SKM-1 treated with dmso at 0.1 percent for 144 hours (cell line): ENCODE results near the gene CIROP.

Experiments used
- DNase-seq: peaks from one replicate; lab custom pipeline; 2025; ENCODE audit not compliant: unreplicated experiment; lab: John Stamatoyannopoulos, UW

CIROP gene

DNA sequence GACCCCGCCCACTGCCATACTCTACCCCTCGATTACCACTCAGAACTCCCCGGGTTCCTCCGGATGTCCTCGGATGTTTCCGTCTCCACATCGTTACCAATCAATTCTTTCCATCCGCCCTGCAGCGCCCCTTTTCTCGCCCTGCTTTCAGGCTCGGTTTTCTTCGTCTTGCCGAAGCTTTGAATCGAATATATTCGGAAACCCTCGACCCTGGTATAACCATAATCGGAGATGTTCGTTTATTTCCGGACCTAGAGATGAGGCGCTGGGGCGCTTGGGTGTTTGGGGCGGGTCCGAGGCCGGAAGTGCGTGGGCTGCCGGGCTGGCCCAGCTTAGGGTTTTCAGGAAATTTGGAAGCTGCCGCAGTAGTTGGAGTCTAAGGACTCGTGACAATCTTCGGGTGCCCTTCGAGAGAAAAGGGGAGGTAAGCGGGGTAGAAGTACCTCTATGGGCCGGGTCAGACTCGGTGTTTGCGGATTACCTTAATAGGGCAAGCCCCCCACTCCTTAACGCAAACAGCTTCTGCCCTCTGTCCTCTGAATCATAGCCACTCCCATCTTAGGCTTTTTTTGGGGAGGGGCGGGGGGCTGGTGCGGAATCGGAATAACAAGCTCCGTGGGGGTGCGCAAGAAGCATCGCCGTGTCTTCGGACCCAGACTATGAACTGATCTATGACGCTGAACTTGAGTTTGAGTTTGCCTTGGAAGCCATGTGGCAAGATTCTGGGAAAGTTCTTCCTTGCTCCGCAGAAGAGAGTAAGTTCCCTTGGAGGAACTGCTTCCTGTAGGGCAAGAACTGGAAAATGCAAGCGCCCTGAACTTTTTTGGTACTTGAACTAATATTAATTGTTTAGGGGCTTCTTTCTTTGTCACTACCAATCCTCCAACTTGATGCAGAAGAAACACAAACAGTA lies 9.3 kb downstream of the CIROP start, which contains the start of gene C14orf119:
Gene C14orf119 (plus strand): TSS at position 310 of the 913 bp plus-strand sequence. CDS start 2,154 bp downstream, outside the sequence.
- DNase-seq, result no peak

DNA sequence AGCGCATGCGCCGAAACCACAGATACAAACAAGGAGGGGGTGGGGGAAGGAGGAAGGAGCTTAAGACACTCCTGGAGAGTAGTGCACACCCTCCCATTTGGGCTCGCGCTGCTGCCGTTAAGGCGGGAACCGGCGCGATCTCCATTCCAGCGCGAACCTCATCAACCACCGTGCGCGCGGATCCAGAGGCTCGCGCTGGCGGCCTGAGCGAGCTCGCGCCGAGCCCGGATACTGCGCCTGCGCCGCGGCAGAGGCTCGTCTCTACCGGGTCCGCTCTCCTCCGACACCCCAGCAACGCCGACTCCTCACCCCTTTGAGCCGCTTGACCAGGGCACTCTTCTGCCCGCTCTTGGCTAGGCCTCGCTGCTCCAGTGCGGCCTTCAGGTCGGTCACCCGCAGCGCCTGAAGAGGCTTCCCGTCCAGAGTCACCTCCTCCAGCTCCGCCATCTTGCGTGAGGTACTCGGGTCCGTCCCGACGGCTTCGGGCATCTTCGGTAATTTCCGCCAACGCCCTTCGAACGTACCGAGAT lies 10.1 kb downstream of the CIROP start, which contains the start of gene ACIN1:
Gene ACIN1 (minus strand): TSS at position 471 of the 530 bp plus-strand sequence. CDS start 24 bp downstream, at position 447.
- no peak for DNase-seq

DNA sequence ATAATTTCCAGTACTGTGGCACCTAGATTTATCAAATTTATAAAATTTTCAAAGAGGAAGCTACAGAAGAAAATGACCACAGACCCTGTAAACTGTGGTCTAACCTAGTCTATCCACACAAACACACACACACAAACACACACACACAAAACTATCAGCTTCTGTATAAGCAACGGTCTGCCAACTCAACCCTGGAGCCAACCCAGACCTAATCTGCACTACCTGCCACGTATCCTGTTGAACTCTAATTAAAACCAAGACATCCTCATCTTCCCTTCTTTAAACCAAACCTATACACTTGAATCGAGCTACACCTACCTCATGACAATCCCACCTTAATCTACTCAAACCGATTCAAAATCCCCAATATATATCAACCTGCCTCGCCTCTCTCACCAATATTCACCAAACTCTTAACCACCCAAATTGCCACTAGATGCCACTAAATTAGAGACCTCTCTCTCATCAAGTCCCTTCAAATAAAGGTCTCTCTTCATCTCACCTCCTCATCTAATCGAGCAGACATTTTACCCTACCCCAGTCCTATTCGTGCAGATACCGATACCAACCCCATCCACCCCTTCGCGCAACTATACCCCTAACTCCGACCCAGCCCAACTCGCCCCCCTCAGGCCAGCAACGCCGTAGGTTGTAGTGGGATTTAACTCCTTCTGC lies 10.7 kb downstream of the CIROP start:
- no peak for DNase-seq

DNA sequence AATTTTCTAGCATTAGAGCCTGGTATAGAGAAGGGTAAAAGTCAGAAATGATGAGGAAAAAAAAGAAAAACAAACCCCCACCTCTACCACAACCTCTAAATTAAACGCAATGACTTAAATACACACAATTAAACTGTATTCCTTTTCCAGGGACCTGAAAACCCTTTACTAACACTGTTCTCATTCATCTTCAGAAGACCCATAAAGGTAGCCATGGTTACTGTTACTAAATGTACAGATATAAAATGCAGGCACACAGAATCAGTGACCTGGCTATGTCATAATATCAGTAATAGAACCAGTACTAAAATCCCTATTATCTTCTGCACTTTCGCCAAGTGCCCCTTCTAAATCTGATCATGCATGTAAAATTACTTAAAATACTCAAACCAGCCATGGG lies 11.3 kb downstream of the CIROP start:
- no peak for DNase-seq

DNA sequence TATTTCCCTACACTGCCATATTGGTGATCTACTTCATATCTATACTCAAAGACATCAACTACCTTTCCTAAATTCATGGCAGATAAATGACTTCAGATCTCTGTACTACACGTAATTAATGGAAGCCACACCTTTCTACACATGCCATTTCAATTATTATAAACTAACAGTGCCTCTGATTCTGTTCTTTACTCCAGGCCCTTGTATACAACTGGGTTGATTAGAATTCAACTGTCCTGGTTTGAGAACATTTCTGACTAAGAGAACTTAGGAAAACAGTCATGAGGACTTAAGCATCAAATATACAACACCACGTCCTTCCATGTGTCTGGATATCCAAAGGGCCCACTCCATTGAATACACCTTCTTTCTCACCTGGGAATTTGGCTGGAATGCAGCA lies 11.7 kb downstream of the CIROP start:
- DNase-seq, result no peak

DNA sequence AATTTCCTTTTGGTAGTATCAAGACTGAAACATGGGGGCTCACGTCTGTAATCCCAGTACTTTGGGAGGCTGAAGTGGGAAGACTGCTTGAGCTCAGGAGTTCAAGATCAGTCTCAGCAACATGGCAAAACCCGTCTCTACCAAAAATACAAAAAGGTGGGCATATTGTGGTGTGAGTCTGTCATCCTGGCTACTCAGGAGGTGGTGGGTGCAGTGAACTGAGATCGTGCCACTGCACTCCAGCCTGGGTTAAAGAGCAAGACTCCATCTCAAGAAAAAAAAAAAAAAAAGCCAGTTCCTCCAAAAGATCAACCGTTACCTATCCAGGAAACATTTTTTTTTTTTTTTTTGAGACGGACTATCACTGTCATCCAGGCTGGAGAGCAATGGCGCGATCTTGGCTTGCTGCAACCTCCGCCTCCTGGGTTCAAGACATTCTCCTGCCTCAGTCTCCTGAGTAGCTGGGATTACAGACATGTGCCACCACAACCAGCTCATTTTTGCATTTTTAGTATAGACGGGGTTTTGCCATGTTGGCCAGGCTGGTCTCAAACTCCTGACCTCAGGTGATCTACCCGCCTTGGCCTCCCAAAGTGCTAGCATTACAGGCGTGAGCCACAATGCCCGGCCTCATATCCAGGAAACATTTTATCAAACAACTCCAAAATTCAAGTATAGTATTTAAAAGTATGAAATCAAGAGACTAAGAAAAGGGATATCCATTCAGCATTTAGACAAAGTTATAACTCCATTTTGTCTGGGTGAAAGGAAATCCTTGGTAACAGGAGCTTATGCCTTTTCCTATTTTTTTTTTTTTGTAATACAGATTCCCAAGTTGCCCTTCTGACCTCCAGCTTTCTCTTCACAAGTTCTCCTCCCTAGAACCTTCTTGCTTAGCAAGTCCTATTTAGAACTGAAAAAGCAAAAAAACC lies 13.2 kb downstream of the CIROP start:
- no peak for DNase-seq

DNA sequence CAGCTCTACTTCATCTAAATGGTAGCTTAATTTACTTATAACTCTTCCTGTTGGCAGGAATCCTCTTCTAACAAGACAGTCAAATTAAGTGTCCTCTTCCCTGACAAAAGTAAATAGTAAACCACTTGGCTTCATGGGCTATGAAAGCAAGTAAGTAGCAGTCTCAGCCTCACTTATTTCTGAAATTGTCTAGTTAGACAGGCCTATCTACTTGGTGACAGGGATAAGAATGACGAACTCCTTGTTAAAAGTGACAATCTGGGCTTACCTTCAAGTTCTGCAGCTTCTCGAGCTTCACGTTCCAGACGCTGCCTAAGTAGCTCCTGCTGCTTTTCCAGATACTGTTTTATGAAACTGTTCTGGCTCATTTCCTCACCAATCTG lies 14.5 kb downstream of the CIROP start:
- DNase-seq, result no peak

DNA sequence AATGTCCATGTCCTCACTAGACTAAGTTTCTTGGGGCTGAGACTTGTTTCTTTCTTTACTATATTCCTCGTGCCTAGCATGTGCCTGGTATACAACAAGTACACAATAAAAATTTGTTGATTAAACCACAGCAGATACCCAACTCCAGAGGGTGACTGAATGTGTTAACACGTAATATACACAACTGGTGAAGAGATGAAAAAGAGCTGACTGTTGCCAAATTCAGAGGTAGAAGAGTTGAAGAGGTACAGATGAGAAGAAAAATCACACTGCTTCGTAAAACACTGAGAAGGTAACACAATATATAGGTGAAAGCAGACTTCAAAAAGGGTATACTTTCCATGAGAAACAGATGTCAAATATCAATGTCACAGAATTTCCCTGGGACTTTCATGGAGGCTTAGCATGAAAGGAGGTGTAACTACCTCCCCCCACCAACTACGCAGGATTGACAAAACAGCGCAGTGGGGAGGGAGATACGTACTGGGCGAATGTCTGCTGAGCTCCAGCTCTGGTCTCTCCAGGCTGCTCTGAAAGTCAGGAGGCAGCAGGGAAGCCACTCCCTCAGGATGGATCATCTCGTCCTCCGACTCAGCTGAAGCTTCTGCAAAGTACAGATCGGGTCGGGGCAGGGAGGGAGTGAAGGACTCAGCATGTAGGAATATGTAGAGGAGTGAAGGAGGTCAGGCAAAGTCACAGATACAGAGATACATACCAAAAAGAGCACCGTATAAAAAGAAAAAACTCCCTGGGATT lies 15.1 kb downstream of the CIROP start:
- DNase-seq, result no peak

DNA sequence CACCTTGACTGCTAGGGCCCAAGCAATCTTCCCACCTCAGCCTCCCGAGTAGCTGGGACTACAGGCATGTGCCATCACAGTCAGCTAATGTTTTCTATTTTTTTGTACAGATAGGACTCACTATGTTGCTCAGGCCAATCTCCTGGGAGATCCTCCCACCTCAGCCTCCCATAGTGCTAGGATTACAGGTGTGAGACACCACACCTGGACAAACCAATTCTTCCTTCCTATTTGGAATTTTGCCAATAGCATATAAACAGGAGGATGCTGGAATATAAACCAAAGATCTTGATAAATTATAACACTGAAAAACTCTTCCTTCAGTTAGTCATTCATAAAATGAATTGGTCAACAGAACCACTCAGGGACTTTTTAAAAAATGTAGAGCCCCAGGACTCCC lies 18.2 kb downstream of the CIROP start:
- DNase-seq, result no peak

DNA sequence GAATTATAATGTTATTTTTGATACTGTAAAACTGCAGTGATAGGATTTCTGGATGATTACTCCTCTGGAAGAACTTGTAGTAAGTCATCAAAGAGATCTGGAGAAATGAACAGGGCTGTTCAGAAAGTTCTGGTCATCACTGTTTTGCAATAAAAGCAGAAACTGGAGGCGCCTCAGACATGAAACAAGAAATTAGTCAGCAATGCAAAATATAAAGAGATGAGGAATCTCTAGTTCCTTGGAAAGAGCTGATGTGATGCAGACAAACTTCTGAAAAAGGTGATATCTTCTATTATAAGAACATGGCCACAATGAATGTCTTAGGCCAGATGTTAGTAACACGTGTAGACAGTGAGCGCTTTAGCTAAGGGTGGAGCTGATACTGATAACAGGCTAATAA lies 19.3 kb downstream of the CIROP start:
- no peak for DNase-seq

DNA sequence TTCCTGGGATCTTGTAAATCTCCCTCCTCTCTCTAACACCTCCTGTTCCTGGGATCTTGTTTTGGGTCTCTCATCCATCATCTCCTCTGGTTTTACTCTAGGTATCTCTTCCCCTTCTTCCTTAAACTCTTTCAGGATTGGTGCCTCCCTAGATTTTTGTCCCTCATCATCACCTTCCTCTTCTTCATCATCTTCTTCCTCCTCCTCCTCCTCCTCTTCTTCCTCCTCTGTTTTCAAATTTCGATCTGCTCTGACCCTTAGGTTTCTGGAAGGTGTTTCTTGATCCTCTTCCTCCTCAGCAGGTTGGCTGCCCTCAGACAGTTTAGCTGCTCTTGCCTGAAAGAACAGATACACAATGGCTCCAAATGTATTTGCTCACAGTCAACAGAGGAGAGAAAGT lies 24.3 kb downstream of the CIROP start:
- DNase-seq, result no peak

DNA sequence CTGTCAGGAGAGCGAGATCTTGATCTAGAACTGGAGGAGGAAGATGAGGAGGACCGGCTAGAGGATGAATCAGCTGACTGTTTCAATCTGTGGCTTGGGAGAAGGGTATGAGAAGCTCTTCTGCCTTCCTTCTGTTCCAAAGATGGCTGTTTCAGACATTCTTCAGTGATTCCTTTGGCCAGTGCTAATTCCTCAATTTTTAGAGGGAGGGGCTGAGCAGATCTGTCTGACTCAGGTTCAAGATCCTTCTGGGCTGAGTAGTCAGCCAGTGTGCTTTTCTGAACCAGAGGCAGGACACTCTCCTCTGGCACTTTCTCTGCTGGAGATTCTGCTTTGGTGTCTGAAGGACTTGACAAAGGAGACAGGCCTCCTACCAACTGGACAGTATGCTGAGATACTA lies 25.1 kb downstream of the CIROP start:
- DNase-seq, result no peak

DNA sequence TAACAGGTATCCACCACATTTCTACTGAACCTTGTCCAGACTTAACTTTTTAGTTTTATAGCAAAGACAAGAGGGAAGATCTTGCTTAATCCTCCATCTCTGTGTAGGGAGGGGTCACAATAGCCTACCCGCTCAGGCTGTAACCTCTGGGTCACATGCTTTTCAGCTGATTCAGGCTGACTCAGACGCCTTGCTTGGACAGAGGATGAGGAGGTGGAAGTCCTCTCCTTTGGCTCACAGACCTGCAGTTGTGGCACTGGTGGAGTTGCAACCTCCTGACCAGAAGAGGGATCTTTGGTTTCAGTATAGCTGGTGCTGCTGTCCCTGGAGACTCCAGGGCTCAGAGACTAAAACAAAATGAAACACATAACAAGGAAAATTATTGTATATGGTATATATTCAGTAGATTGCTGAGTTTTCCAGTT lies 26.1 kb downstream of the CIROP start:
- DNase-seq, result no peak

DNA sequence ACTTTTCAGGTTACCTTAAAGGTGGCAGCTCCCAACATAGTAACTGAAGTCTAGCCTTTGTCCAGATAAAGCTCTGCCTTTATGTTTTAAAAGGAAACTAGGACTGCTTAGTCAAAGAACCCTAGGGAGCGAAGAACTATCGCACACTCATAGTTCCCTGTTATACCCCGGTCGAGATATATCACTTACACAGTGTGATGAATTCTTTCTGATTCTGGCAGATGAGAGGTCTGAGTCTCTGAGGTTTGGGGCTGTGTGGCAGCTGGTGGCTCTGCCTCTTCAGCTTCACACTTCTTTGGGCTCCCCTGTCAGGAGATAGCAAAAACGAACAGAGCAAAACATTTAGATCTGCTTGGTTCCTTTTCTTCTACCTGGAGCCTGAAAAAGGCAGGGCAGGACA lies 26.8 kb downstream of the CIROP start:
- DNase-seq, result no peak

DNA sequence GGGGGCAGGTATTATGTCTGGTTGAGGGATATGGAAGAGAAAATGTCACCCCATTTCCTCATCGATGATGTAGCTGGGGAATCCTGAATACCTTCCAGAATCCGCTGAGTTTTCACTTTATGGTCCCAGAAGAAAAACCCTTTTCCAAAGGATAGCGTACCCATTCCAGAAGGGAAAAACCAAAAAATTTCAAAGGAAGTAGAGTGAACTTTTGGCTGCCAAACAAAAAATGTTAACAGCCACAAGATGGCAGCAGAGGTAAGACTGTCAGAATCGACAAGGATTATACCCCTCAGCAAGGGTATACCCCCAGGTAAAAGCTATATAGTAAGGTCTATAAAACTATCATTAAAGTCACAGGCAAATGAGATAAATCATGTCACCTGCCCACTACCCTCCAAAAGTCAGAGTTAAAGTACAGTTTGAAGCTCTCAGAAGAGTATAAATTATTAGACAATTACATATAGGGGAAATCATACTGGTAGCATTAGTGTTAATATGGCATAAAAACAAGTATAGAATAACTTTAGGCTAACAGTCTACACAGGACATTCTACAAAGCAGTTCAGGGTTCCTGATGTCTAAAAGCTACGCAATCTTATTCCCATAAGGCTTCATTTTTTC lies 27.9 kb downstream of the CIROP start:
- DNase-seq, result no peak

DNA sequence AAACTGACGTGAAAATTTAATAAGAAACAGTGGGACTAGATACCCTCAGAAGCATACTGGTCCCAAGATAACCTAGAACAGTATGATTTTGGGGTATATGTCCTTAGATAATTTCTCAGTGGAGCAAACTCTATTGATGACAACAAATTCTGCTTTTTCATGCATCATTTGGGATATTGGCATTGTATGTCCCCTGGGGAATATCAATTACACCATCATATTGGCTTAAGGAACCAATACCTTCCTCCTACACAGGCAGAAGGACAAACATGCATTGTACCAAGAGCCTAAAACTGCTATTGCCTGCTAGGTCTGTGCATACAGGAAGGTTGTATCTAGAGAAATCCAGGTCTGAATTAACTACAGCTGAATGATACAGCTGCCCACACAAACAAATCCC lies 29.9 kb downstream of the CIROP start:
- DNase-seq, result no peak

DNA sequence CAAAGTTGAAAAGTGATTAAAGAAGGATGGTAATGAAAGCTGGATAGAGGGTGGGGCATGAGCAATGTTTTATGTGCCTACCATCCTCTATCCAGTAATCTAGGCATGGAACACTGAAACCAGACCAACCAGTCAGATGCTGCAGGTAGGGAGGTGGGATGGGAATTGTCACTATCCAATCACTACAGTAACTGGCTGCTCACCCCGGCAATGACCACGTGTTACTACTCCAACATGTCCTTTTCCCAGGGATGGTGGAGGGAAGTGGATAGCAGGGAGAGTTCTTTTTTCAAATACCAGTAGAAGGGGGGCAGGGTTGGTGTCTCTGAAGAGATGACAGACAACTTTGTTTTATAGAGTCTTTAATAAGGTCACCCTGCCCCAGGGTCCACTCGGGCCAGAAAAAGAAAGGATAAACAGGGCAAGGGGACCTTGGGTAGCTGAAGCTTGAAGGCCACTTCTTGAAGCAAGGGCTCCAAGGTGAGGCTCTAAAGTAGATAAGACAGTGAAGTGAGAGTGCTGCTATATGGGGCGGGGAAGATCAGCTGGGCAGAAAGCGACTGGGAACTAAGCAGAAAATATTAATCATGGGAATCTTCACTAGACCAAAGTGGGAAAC lies 32.8 kb downstream of the CIROP start:
- DNase-seq, result no peak

DNA sequence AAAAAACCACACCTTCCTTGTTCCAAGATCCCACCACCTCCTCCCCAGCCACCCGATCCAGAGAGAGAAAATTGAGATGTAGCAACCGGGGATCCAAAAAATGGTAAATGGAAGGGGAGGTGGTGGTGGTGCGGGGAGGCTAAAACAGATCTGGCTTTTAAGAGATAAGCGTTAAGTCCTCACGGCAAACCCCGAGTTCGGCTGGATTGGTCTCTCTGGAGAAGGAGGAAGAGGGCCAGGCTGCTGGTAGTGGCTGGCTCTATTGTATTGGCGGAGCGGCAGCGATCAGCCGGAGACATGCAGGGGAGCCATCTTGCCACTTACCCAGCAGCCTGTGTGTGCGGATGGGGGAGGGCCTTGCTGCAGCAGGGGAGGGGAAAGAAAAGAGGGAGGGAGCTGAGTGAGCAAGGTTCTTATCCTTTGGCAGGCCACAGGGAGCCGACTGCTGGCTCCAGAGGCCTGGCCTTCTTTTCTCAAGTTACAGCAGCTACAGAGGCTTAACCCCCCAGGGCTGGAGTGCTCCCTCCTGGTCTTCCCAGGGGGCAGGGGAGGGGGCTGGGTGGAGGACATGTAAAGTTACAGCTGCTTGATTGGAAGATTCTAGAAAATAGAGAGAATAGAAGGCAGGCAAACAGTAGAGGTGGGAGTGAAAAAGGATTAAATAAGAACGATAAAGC lies 33.4 kb downstream of the CIROP start:
- no peak for DNase-seq
